Measurements from ENCODE around the gene DELE1.
"Not testable (repeated sequence)": the region's sequence is repeated elsewhere in the genome, so short reads cannot be mapped to it uniquely, and the experiment has no call there.

Gene DELE1

DNA sequence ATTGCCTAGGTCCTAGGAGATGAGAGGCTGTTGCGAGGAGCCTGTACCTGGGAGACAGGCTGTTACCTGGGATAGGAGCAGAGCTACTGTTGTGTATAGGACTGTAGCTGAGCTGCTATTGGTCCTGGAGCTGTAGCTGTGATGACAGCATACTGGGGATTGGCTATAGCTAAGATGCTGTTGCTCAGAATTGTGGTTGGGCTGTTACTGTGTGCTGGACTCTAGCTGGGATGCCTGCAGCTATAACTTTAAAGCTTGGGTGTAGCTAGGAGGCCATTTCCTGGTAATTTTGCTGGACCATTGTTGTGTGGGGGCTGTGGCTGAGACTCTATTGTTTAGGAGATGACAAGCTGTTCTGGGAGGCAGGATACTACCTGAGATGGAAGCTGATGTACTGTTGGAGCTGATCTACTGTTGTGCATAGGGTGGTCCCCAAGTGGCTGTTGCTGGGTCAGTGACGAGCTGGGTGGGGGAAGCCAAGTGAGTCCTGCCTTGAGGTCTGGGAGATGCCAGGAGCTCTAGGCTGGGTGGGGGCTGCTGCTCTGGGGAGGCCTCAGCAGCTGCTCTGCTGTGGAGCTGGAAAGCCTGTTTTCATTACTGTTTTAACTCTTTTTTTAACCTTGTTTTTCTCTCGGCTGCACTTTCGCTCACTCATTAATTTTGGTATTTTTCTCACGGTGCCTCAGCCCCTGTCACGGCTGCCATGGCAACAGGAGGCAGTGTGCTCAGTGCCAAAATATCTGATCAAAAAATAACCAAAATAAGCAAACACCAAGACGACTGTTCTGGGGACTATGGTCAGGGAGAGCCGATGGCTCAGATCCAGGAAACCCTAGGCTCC is 42.5 kb upstream of the DELE1 start:
- no peak overlapping the region for H3K4me3 ChIP-seq (ENCODE audit: low read depth, low read length)
- no peak for TF ChIP-seq CTCF (conservative IDR thresholded peaks at IDR 0.05; ENCODE audit: low read depth, low read length)
- peak; percentile 17 for DNase-seq (ENCODE audit: low read depth)

DNA sequence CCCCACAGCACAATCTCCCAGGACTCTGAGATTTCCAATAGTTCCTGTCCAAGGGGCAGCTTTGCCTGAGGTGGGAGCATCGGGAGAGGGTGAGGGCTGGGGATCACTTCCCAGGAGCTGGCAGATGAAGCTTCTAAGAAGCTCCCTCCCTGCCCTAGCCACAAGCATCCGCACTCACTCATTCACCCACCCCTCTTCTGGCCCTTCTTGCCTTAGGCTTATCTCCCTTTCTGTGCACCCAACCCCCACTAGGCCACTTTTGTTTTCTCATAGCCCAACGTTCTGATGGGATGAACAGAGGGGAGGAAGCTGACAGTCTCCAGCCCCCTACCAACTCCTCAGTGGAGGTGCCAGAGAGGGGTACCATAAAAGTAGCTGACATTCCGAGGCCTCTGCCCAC is 41.8 kb upstream of the DELE1 start:
- DNase-seq (ENCODE audit: low read depth), result no peak
- no peak for TF ChIP-seq CTCF (conservative IDR thresholded peaks at IDR 0.05; ENCODE audit: low read depth, low read length)
- no peak overlapping the region for H3K4me3 ChIP-seq (ENCODE audit: low read depth, low read length)

DNA sequence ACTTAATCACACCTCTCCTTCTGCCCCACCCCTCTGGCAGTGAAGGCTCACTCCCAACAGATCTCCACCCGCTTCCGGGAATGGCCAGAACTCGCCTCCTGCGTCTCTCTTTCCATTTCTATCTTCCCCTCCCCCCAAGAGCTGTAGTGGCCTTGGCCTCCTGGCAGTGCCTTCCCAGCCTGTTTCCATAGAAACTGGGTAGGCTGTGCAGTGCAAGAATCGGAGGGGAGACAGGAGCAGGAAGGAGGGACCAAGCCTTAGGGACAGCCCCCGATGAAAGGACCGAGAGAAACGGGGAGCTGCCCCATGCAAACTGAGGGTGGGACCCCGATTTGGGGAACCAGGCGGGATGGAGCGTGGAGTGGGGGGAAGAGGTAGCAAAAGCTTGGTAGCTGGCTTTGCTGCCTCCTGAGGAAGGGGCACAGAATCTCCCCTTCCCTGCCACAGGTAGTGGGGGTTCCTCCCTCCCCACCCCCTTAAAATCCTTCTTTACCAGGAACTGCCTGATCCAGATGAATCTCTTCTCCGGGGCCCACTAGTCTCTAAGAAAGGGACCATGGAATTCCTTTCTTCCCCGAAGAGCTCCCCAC is 41.0 kb upstream of the DELE1 start:
- DNase-seq (ENCODE audit: low read depth), result no peak
- no peak for TF ChIP-seq CTCF (conservative IDR thresholded peaks at IDR 0.05; ENCODE audit: low read depth, low read length)
- H3K4me3 ChIP-seq (ENCODE audit: low read depth, low read length), result no peak overlapping the region

GRCh38 chr5:141883184-141883891 is 40.3 kb upstream of the DELE1 start:
- peak; percentile 37 for DNase-seq (ENCODE audit: low read depth)
- no peak for TF ChIP-seq CTCF (conservative IDR thresholded peaks at IDR 0.05; ENCODE audit: low read depth, low read length)
- no peak overlapping the region for H3K4me3 ChIP-seq (ENCODE audit: low read depth, low read length)

GRCh38 chr5:141883892-141884318 is 39.8 kb upstream of the DELE1 start:
- no peak for DNase-seq (ENCODE audit: low read depth)
- no peak overlapping the region for H3K4me3 ChIP-seq (ENCODE audit: low read depth, low read length)
- no peak for TF ChIP-seq CTCF (conservative IDR thresholded peaks at IDR 0.05; ENCODE audit: low read depth, low read length)

GRCh38 chr5:141889282-141889871 is 34.3 kb upstream of the DELE1 start:
- DNase-seq (ENCODE audit: low read depth), result peak; percentile 53
- TF ChIP-seq CTCF (conservative IDR thresholded peaks at IDR 0.05; ENCODE audit: low read depth, low read length), result peak; percentile 70
- H3K4me3 ChIP-seq (ENCODE audit: low read depth, low read length), result no peak overlapping the region

GRCh38 chr5:141890429-141890828 is 33.2 kb upstream of the DELE1 start:
- DNase-seq (ENCODE audit: low read depth); H3K4me3 ChIP-seq (ENCODE audit: low read depth, low read length): not testable (repeated sequence)

All from choroid plexus epithelial cell (primary cell).